HCT116 (cell line): ENCODE results near the gene PFDN2. TPM values are rescaled to one million over a fixed set of nuclear protein-coding genes. Genes with fewer than 3 reads are reported as not detected.
A peak's percentile ranks its signal among the peaks of the same experiment; 100 is the strongest.

Experiments used
- ATAC-seq: fragments of 200-7000 bp; cut with Tn5 transposase; 2 replicates; pipeline ENCODE4 v1.9.1; 2020; ENCODE audit warnings: mild to moderate bottlenecking, moderate library complexity
- BruUV-seq: library from RNA; stranded (reverse); fragments of 400-500 nt; replicated peaks from 2 replicates; lab custom pipeline; 2021; lab: Mats Ljungman, UMichigan
- CTCF ChIA-PET: fragments of 300-600 bp; sonication (Branson Sonifier 250); formaldehyde crosslinking; loops from one replicate; lab custom pipeline; 2021; ENCODE audit warnings: antibody characterized with exemption; lab: Charles Lee
- POLR2A ChIA-PET: fragments of 300-600, 350-600 bp; sonication (Branson Sonifier 250); formaldehyde crosslinking; loops from one replicate; lab custom pipeline; 2021; ENCODE audit warnings: antibody characterized with exemption; lab: Charles Lee
- RAD21 ChIA-PET, 2 experiments: fragments of 300-600 bp; sonication (Branson Sonifier 250); formaldehyde crosslinking; loops; one replicate each; lab custom pipeline; 2023; ENCODE audit warnings: low total read pairs in 2 of 2; ENCODE audit not compliant: uncharacterized antibody in 2 of 2, unreplicated experiment in 2 of 2, low non-redundant PET in 1 of 2; lab: Charles Lee
- DNase-seq: peaks from one replicate; pipeline ENCODE4 v3.0.0-alpha.2; 2010; ENCODE audit warnings: low read depth, low spot score
- H2AFZ ChIP-seq: fragments of 200-600 bp; shearing (Covaris generic), sonication (generic); 2 replicates; pipeline ENCODE4 v1.6.1; 2017; ENCODE audit warnings: low read depth, mixed run types, mixed read lengths, antibody characterized with exemption, low read length; ENCODE audit not compliant: poor library complexity, severe bottlenecking
- H3K27ac ChIP-seq: 2 replicates; pipeline ENCODE4 v1.5.1; 2012; ENCODE audit warnings: low read depth, low read length
- H3K27me3 ChIP-seq: fragments of 200-600 bp; sonication (generic); 2 replicates; pipeline ENCODE4 v1.6.1; 2016; ENCODE audit warnings: mixed run types, low read length, mixed read lengths; ENCODE audit not compliant: insufficient read depth
- H3K36me3 ChIP-seq, 2 experiments: fragments of 200-500 bp in 1 of 2; fragments of 200-600 bp in 1 of 2; sonication (Bioruptor generic) in 1 of 2; sonication (generic) in 1 of 2; 2 replicates each; pipeline versions ENCODE4 v1.5.1 to v1.6.1; 2014 to 2016; ENCODE audit warnings: low read length in 2 of 2, inconsistent platforms in 1 of 2, mixed read lengths in 1 of 2, mixed run types in 1 of 2; ENCODE audit not compliant: insufficient read depth in 2 of 2, control insufficient read depth in 1 of 2
- H3K4me1 ChIP-seq, 2 experiments: fragments of 200-600 bp in 1 of 2; sonication (generic) in 1 of 2; 2 replicates each; pipeline versions ENCODE4 v1.5.1 to v1.6.1; 2012 to 2017; ENCODE audit warnings: low read length in 2 of 2, inconsistent platforms in 1 of 2, mild to moderate bottlenecking in 1 of 2, mixed read lengths in 1 of 2, mixed run types in 1 of 2, moderate library complexity in 1 of 2; ENCODE audit not compliant: insufficient read depth in 2 of 2, control insufficient read depth in 1 of 2
- H3K4me2 ChIP-seq: fragments of 200-600 bp; sonication (generic); 2 replicates; pipeline ENCODE4 v1.6.1; 2017; ENCODE audit warnings: mixed run types, low read length, mixed read lengths
- H3K4me3 ChIP-seq, 2 experiments: fragments of 200-600 bp in 1 of 2; sonication (generic) in 1 of 2; replicated peaks in 1 of 2; 2 replicates each; pipeline ENCODE4 v1.5.1; 2011 to 2016; ENCODE audit warnings: low read length in 2 of 2, control low read depth in 1 of 2, low read depth in 1 of 2, mild to moderate bottlenecking in 1 of 2, mixed read lengths in 1 of 2, mixed run types in 1 of 2
- H3K79me2 ChIP-seq: fragments of 200-600 bp; sonication (generic); 2 replicates; pipeline ENCODE4 v1.6.1; 2017; ENCODE audit warnings: mild to moderate bottlenecking, mixed run types, low read length, moderate library complexity, mixed read lengths; ENCODE audit not compliant: insufficient read depth
- H3K9ac ChIP-seq: fragments of 200-600 bp; sonication (generic); 2 replicates; pipeline ENCODE4 v1.6.1; 2016; ENCODE audit warnings: low read length, mixed read lengths
- H3K9me2 ChIP-seq: fragments of 200-600 bp; sonication (generic), shearing (Covaris generic); 2 replicates; pipeline ENCODE4 v1.6.1; 2017; ENCODE audit warnings: mixed run types, mild to moderate bottlenecking, moderate library complexity; ENCODE audit not compliant: insufficient read depth
- H3K9me3 ChIP-seq, 2 experiments: fragments of 200-500 bp in 1 of 2; fragments of 200-600 bp in 1 of 2; sonication (Bioruptor generic) in 1 of 2; sonication (generic) in 1 of 2; 2 replicates each; pipeline ENCODE4 v1.6.1; 2014 to 2017; ENCODE audit warnings: low read length in 2 of 2, mixed read lengths in 2 of 2, inconsistent platforms in 1 of 2, low read depth in 1 of 2, mild to moderate bottlenecking in 1 of 2, mixed run types in 1 of 2, moderate library complexity in 1 of 2; ENCODE audit not compliant: control insufficient read depth in 1 of 2, insufficient read depth in 1 of 2
- H4K20me1 ChIP-seq: fragments of 200-600 bp; sonication (generic), shearing (Covaris generic); 2 replicates; pipeline ENCODE4 v1.6.1; 2017; ENCODE audit warnings: mixed run types, mild to moderate bottlenecking, moderate library complexity; ENCODE audit not compliant: insufficient read depth
- CBX3 ChIP-seq: IDR thresholded peaks from 2 replicates; pipeline ENCODE4 v1.6.1; 2012; ENCODE audit warnings: low read depth
- CEBPB ChIP-seq: IDR thresholded peaks from 2 replicates; pipeline ENCODE4 v1.6.1; 2012; ENCODE audit warnings: low read depth
- CTCF ChIP-seq, 3 experiments: fragments of 200-600 bp in 1 of 3; sonication (generic) in 1 of 3; IDR thresholded peaks in 2 of 3; conservative IDR thresholded peaks in 1 of 3; 2 replicates each; pipeline ENCODE4 v1.5.1; 2012 to 2017; ENCODE audit warnings: low read depth in 2 of 3, low read length in 2 of 3, antibody characterized with exemption in 1 of 3, borderline replicate concordance in 1 of 3, control low read depth in 1 of 3, mild to moderate bottlenecking in 1 of 3, mixed read lengths in 1 of 3, mixed run types in 1 of 3, moderate library complexity in 1 of 3; ENCODE audit not compliant: insufficient read depth in 1 of 3
- EGR1 ChIP-seq: IDR thresholded peaks from 2 replicates; pipeline ENCODE4 v1.6.1; 2012; ENCODE audit warnings: low read depth
- ELF1 ChIP-seq: IDR thresholded peaks from 2 replicates; pipeline ENCODE4 v1.6.1; 2012; ENCODE audit warnings: low read depth, borderline replicate concordance
- EZH2phosphoT487 ChIP-seq: fragments of 200-600 bp; IDR thresholded peaks from 2 replicates; pipeline ENCODE4 v1.6.1; 2018; ENCODE audit warnings: antibody characterized with exemption, borderline replicate concordance
- JUND ChIP-seq: IDR thresholded peaks from 2 replicates; pipeline ENCODE4 v1.6.1; 2012
- POLR2A ChIP-seq: IDR thresholded peaks from 2 replicates; pipeline ENCODE4 v1.7.0; 2011; ENCODE audit warnings: borderline replicate concordance; ENCODE audit not compliant: insufficient read depth, insufficient read length; ENCODE audit errors: extremely low read depth
- POLR2AphosphoS5 ChIP-seq: IDR thresholded peaks from 2 replicates; pipeline ENCODE4 v1.6.1; 2011; ENCODE audit warnings: mild to moderate bottlenecking, low read depth, low read length, moderate library complexity
- RAD21 ChIP-seq: IDR thresholded peaks from 2 replicates; pipeline ENCODE4 v1.6.1; 2012; ENCODE audit warnings: low read depth, mild to moderate bottlenecking
- SIN3A ChIP-seq: IDR thresholded peaks from 2 replicates; pipeline ENCODE4 v1.6.1; 2012; ENCODE audit warnings: low read depth
- SP1 ChIP-seq: IDR thresholded peaks from 2 replicates; pipeline ENCODE4 v1.6.1; 2012; ENCODE audit warnings: low read depth
- SRF ChIP-seq: IDR thresholded peaks from 2 replicates; pipeline ENCODE4 v1.6.1; 2012; ENCODE audit warnings: low read depth
- TCF7L2 ChIP-seq: IDR thresholded peaks from 2 replicates; pipeline ENCODE4 v1.7.0; 2011; ENCODE audit warnings: borderline replicate concordance, inconsistent platforms; ENCODE audit not compliant: insufficient read depth, insufficient read length; ENCODE audit errors: extremely low read depth
- YY1 ChIP-seq: IDR thresholded peaks from 2 replicates; pipeline ENCODE4 v1.6.1; 2011; ENCODE audit warnings: low read length, low read depth, moderate library complexity, mild to moderate bottlenecking; ENCODE audit not compliant: insufficient replicate concordance; ENCODE audit errors: extremely low read depth
- ZFX ChIP-seq: fragments of 450-650 bp; IDR thresholded peaks from 2 replicates; pipeline ENCODE4 v1.6.1; 2017
- intact Hi-C: fragments of 100-400 bp; cut with micrococcal nuclease; formaldehyde crosslinking; loops from 2 replicates; pipeline ENCODE4 v1.10.0; 2022
- total RNA-seq: library from RNA; stranded (reverse); gene quantifications from one replicate; pipeline ENCODE4 v1.2.1, GENCODE V29; 2021; ENCODE audit not compliant: unreplicated experiment

PFDN2 gene
- total RNA-seq, 1 experiment from 2014 or later = 179 TPM

- RAD21 ChIA-PET = no interaction called here
Observed at GRCh38 chr1:161159913-161160243, 42.0 kb upstream of the PFDN2 start.

GRCh38 chr1:161159087-161159912 lies 41.5 kb upstream of the PFDN2 start, which contains the start of gene USP21:
Gene USP21 (plus strand): TSS chr1:161159500. CDS start chr1:161160641, 1,141 bp downstream.
- ChIA-PET CTCF (no interaction called here), RAD21 (no interaction called here), POLR2A (interaction anchor here (0.6 to 0.9 kb wide), 2 partner anchors 28 to 174 kb away, joined by 4 read pairs; no protein-coding TSS in a partner anchor)
- ATAC-seq (peak; percentile 92), DNase-seq (peak; percentile 73)
- BruUV-seq = TSS peak; percentile 33
- no peaks in the 10 kb centered on the region for H4K20me1 ChIP-seq
- no peaks in the 10 kb centered on the region for H3K9me2 ChIP-seq
- peak within 1 kb of the TSS; percentile 53 for H3K27ac ChIP-seq
- peaks cover 5 to 21% of the 10 kb centered on the region in 2 experiments; a peak in 2 of 4 replicates for H3K36me3 ChIP-seq
- peaks cover 16% of the 10 kb centered on the region; the same call in 1 of the 2 replicates for H3K79me2 ChIP-seq
- intact Hi-C loops = no loop called here
- H3K27me3 ChIP-seq = no peaks in the 10 kb centered on the region
- peak within 1 kb of the TSS; percentile 90 for H3K4me2 ChIP-seq
- H3K9ac ChIP-seq = peak within 1 kb of the TSS; percentile 97
- no peaks in the 10 kb centered on the region for H3K9me3 ChIP-seq
- peak within 1 kb of the TSS; percentile 77 to 91 for H3K4me3 ChIP-seq
- no peak within 1 kb of the TSS for H2AFZ ChIP-seq
- peaks cover 8 to 24% of the 10 kb centered on the region in 2 experiments; a peak in 2 of 4 replicates for H3K4me1 ChIP-seq
- no peak for TF ChIP-seq CEBPB
- TF ChIP-seq ELF1 = no peak
- TF ChIP-seq TCF7L2 = no peak
- no peak for TF ChIP-seq SIN3A
- TF ChIP-seq JUND = no peak
- TF ChIP-seq ZFX = peak; percentile 39; the same call in 1 of the 2 replicates
- no peak for TF ChIP-seq CBX3
- TF ChIP-seq RAD21 = no peak
- peak; percentile 99 for TF ChIP-seq YY1
- TF ChIP-seq EZH2phosphoT487 = no peak
- TF ChIP-seq POLR2A = peak; percentile 37
- TF ChIP-seq SRF = no peak
- peak; percentile 85 for TF ChIP-seq POLR2AphosphoS5
- no peak for TF ChIP-seq EGR1
- peak in 2 of 3 experiments; percentile 34 to 43; a peak in 3 of 6 replicates for TF ChIP-seq CTCF (IDR thresholded peaks at IDR 0.05 in 2 of 3, conservative IDR thresholded peaks at IDR 0.05 in 1 of 3; ENCODE audit: borderline replicate concordance in 1 of 3, insufficient read depth in 1 of 3, low read depth in 2 of 3, low read length in 2 of 3)

More at GRCh38 chr1:161159913-161160243, 42.0 kb upstream of the PFDN2 start:
- Histone ChIP-seq H3K4me1 (peaks cover 8 to 22% of the 10 kb centered on the region in 2 experiments; a peak in 2 of 4 replicates), H3K4me3 (peak overlapping the region; percentile 77 to 91), H3K27me3 (no peaks in the 10 kb centered on the region), H2AFZ (no peak overlapping the region), H3K9me2 (no peaks in the 10 kb centered on the region), H3K9ac (peak overlapping the region; percentile 97), H4K20me1 (no peaks in the 10 kb centered on the region), H3K79me2 (peaks cover 16% of the 10 kb centered on the region; the same call in 1 of the 2 replicates), H3K27ac (peak overlapping the region; percentile 53), H3K9me3 (no peaks in the 10 kb centered on the region), H3K36me3 (peaks cover 8 to 26% of the 10 kb centered on the region in 2 experiments; a peak in 2 of 4 replicates), H3K4me2 (peak overlapping the region; percentile 90)
- ChIA-PET POLR2A (interaction anchor here (0.9 kb wide), 1 partner anchor 28 kb away, joined by 4 read pairs; no protein-coding TSS in a partner anchor), CTCF (no interaction called here)
- ATAC-seq = no peak
- intact Hi-C loops = no loop called here
- no peak for DNase-seq
- BruUV-seq = no TSS peak
- no peak for TF ChIP-seq SIN3A
- no peak for TF ChIP-seq SP1
- no peak for TF ChIP-seq POLR2AphosphoS5
- no peak for TF ChIP-seq POLR2A
- no peak for TF ChIP-seq JUND
